HCT116 (cell line): ENCODE measurements around the gene PREX1. TPM values are rescaled to one million over a fixed set of nuclear protein-coding genes. Genes with fewer than 3 reads are reported as not detected.

Experiments
- ATAC-seq: fragments of 200-7000 bp; cut with Tn5 transposase; 2 replicates; pipeline ENCODE4 v1.9.1; 2020; ENCODE audit warnings: mild to moderate bottlenecking, moderate library complexity
- BruUV-seq: library from RNA; stranded (reverse); fragments of 400-500 nt; replicated peaks from 2 replicates; lab custom pipeline; 2021; lab: Mats Ljungman, UMichigan
- CTCF ChIA-PET: fragments of 300-600 bp; sonication (Branson Sonifier 250); formaldehyde crosslinking; loops from one replicate; lab custom pipeline; 2021; ENCODE audit warnings: antibody characterized with exemption; lab: Charles Lee
- POLR2A ChIA-PET: fragments of 300-600, 350-600 bp; sonication (Branson Sonifier 250); formaldehyde crosslinking; loops from one replicate; lab custom pipeline; 2021; ENCODE audit warnings: antibody characterized with exemption; lab: Charles Lee
- RAD21 ChIA-PET, 2 experiments: fragments of 300-600 bp; sonication (Branson Sonifier 250); formaldehyde crosslinking; loops; one replicate each; lab custom pipeline; 2023; ENCODE audit warnings: low total read pairs in 2 of 2; ENCODE audit not compliant: uncharacterized antibody in 2 of 2, unreplicated experiment in 2 of 2, low non-redundant PET in 1 of 2; lab: Charles Lee
- DNase-seq: peaks from one replicate; pipeline ENCODE4 v3.0.0-alpha.2; 2010; ENCODE audit warnings: low read depth, low spot score
- H2AFZ ChIP-seq: fragments of 200-600 bp; shearing (Covaris generic), sonication (generic); 2 replicates; pipeline ENCODE4 v1.6.1; 2017; ENCODE audit warnings: low read depth, mixed run types, mixed read lengths, antibody characterized with exemption, low read length; ENCODE audit not compliant: poor library complexity, severe bottlenecking
- H3K27ac ChIP-seq: 2 replicates; pipeline ENCODE4 v1.5.1; 2012; ENCODE audit warnings: low read depth, low read length
- H3K27me3 ChIP-seq: fragments of 200-600 bp; sonication (generic); 2 replicates; pipeline ENCODE4 v1.6.1; 2016; ENCODE audit warnings: mixed run types, low read length, mixed read lengths; ENCODE audit not compliant: insufficient read depth
- H3K36me3 ChIP-seq, 2 experiments: fragments of 200-500 bp in 1 of 2; fragments of 200-600 bp in 1 of 2; sonication (Bioruptor generic) in 1 of 2; sonication (generic) in 1 of 2; 2 replicates each; pipeline versions ENCODE4 v1.5.1 to v1.6.1; 2014 to 2016; ENCODE audit warnings: low read length in 2 of 2, inconsistent platforms in 1 of 2, mixed read lengths in 1 of 2, mixed run types in 1 of 2; ENCODE audit not compliant: insufficient read depth in 2 of 2, control insufficient read depth in 1 of 2
- H3K4me1 ChIP-seq, 2 experiments: fragments of 200-600 bp in 1 of 2; sonication (generic) in 1 of 2; 2 replicates each; pipeline versions ENCODE4 v1.5.1 to v1.6.1; 2012 to 2017; ENCODE audit warnings: low read length in 2 of 2, inconsistent platforms in 1 of 2, mild to moderate bottlenecking in 1 of 2, mixed read lengths in 1 of 2, mixed run types in 1 of 2, moderate library complexity in 1 of 2; ENCODE audit not compliant: insufficient read depth in 2 of 2, control insufficient read depth in 1 of 2
- H3K4me2 ChIP-seq: fragments of 200-600 bp; sonication (generic); 2 replicates; pipeline ENCODE4 v1.6.1; 2017; ENCODE audit warnings: mixed run types, low read length, mixed read lengths
- H3K4me3 ChIP-seq, 2 experiments: fragments of 200-600 bp in 1 of 2; sonication (generic) in 1 of 2; replicated peaks in 1 of 2; 2 replicates each; pipeline ENCODE4 v1.5.1; 2011 to 2016; ENCODE audit warnings: low read length in 2 of 2, control low read depth in 1 of 2, low read depth in 1 of 2, mild to moderate bottlenecking in 1 of 2, mixed read lengths in 1 of 2, mixed run types in 1 of 2
- H3K79me2 ChIP-seq: fragments of 200-600 bp; sonication (generic); 2 replicates; pipeline ENCODE4 v1.6.1; 2017; ENCODE audit warnings: mild to moderate bottlenecking, mixed run types, low read length, moderate library complexity, mixed read lengths; ENCODE audit not compliant: insufficient read depth
- H3K9ac ChIP-seq: fragments of 200-600 bp; sonication (generic); 2 replicates; pipeline ENCODE4 v1.6.1; 2016; ENCODE audit warnings: low read length, mixed read lengths
- H3K9me2 ChIP-seq: fragments of 200-600 bp; sonication (generic), shearing (Covaris generic); 2 replicates; pipeline ENCODE4 v1.6.1; 2017; ENCODE audit warnings: mixed run types, mild to moderate bottlenecking, moderate library complexity; ENCODE audit not compliant: insufficient read depth
- H3K9me3 ChIP-seq, 2 experiments: fragments of 200-500 bp in 1 of 2; fragments of 200-600 bp in 1 of 2; sonication (Bioruptor generic) in 1 of 2; sonication (generic) in 1 of 2; 2 replicates each; pipeline ENCODE4 v1.6.1; 2014 to 2017; ENCODE audit warnings: low read length in 2 of 2, mixed read lengths in 2 of 2, inconsistent platforms in 1 of 2, low read depth in 1 of 2, mild to moderate bottlenecking in 1 of 2, mixed run types in 1 of 2, moderate library complexity in 1 of 2; ENCODE audit not compliant: control insufficient read depth in 1 of 2, insufficient read depth in 1 of 2
- H4K20me1 ChIP-seq: fragments of 200-600 bp; sonication (generic), shearing (Covaris generic); 2 replicates; pipeline ENCODE4 v1.6.1; 2017; ENCODE audit warnings: mixed run types, mild to moderate bottlenecking, moderate library complexity; ENCODE audit not compliant: insufficient read depth
- ATF3 ChIP-seq: IDR thresholded peaks from 2 replicates; pipeline ENCODE4 v1.6.1; 2012
- CBX3 ChIP-seq: IDR thresholded peaks from 2 replicates; pipeline ENCODE4 v1.6.1; 2012; ENCODE audit warnings: low read depth
- CTCF ChIP-seq, 3 experiments: fragments of 200-600 bp in 1 of 3; sonication (generic) in 1 of 3; IDR thresholded peaks in 2 of 3; conservative IDR thresholded peaks in 1 of 3; 2 replicates each; pipeline ENCODE4 v1.5.1; 2012 to 2017; ENCODE audit warnings: low read depth in 2 of 3, low read length in 2 of 3, antibody characterized with exemption in 1 of 3, borderline replicate concordance in 1 of 3, control low read depth in 1 of 3, mild to moderate bottlenecking in 1 of 3, mixed read lengths in 1 of 3, mixed run types in 1 of 3, moderate library complexity in 1 of 3; ENCODE audit not compliant: insufficient read depth in 1 of 3
- EGR1 ChIP-seq: IDR thresholded peaks from 2 replicates; pipeline ENCODE4 v1.6.1; 2012; ENCODE audit warnings: low read depth
- EZH2 ChIP-seq: fragments of 200-600 bp; sonication (generic); IDR thresholded peaks from 2 replicates; pipeline ENCODE4 v1.6.1; 2017; ENCODE audit warnings: antibody characterized with exemption, mixed run types
- EZH2phosphoT487 ChIP-seq: fragments of 200-600 bp; IDR thresholded peaks from 2 replicates; pipeline ENCODE4 v1.6.1; 2018; ENCODE audit warnings: antibody characterized with exemption, borderline replicate concordance
- FOSL1 ChIP-seq: IDR thresholded peaks from 2 replicates; pipeline ENCODE4 v1.6.1; 2012; ENCODE audit warnings: low read depth
- MAX ChIP-seq: IDR thresholded peaks from 2 replicates; pipeline ENCODE4 v1.6.1; 2012
- POLR2A ChIP-seq: IDR thresholded peaks from 2 replicates; pipeline ENCODE4 v1.7.0; 2011; ENCODE audit warnings: borderline replicate concordance; ENCODE audit not compliant: insufficient read depth, insufficient read length; ENCODE audit errors: extremely low read depth
- POLR2AphosphoS5 ChIP-seq: IDR thresholded peaks from 2 replicates; pipeline ENCODE4 v1.6.1; 2011; ENCODE audit warnings: mild to moderate bottlenecking, low read depth, low read length, moderate library complexity
- RAD21 ChIP-seq: IDR thresholded peaks from 2 replicates; pipeline ENCODE4 v1.6.1; 2012; ENCODE audit warnings: low read depth, mild to moderate bottlenecking
- REST ChIP-seq: IDR thresholded peaks from 2 replicates; pipeline ENCODE4 v1.6.1; 2012; ENCODE audit warnings: low read depth
- SIN3A ChIP-seq: IDR thresholded peaks from 2 replicates; pipeline ENCODE4 v1.6.1; 2012; ENCODE audit warnings: low read depth
- SP1 ChIP-seq: IDR thresholded peaks from 2 replicates; pipeline ENCODE4 v1.6.1; 2012; ENCODE audit warnings: low read depth
- SRF ChIP-seq: IDR thresholded peaks from 2 replicates; pipeline ENCODE4 v1.6.1; 2012; ENCODE audit warnings: low read depth
- TCF7L2 ChIP-seq: IDR thresholded peaks from 2 replicates; pipeline ENCODE4 v1.7.0; 2011; ENCODE audit warnings: borderline replicate concordance, inconsistent platforms; ENCODE audit not compliant: insufficient read depth, insufficient read length; ENCODE audit errors: extremely low read depth
- YY1 ChIP-seq: IDR thresholded peaks from 2 replicates; pipeline ENCODE4 v1.6.1; 2011; ENCODE audit warnings: low read length, low read depth, moderate library complexity, mild to moderate bottlenecking; ENCODE audit not compliant: insufficient replicate concordance; ENCODE audit errors: extremely low read depth
- ZBTB33 ChIP-seq: IDR thresholded peaks from 2 replicates; pipeline ENCODE4 v1.6.1; 2011; ENCODE audit warnings: mild to moderate bottlenecking, low read length, moderate library complexity; ENCODE audit not compliant: insufficient replicate concordance; ENCODE audit errors: extremely low read depth
- ZFX ChIP-seq: fragments of 450-650 bp; IDR thresholded peaks from 2 replicates; pipeline ENCODE4 v1.6.1; 2017
- ZNF274 ChIP-seq: fragments of 200-500 bp; sonication (Bioruptor generic); IDR thresholded peaks from 2 replicates; pipeline ENCODE4 v1.6.1; 2014; ENCODE audit warnings: mild to moderate bottlenecking, low read depth, low read length, inconsistent platforms
- intact Hi-C: fragments of 100-400 bp; cut with micrococcal nuclease; formaldehyde crosslinking; loops from 2 replicates; pipeline ENCODE4 v1.10.0; 2022
- total RNA-seq: library from RNA; stranded (reverse); gene quantifications from one replicate; pipeline ENCODE4 v1.2.1, GENCODE V29; 2021; ENCODE audit not compliant: unreplicated experiment

The PREX1 gene
- total RNA-seq, 1 experiment from 2014 or later, result 6.1 TPM

GRCh38 chr20:48689388-48689787 lies 138.4 kb downstream of the PREX1 start:
- intact Hi-C loops, result no loop called here
- no peaks in the 10 kb centered on the region for H3K79me2 ChIP-seq
- ATAC-seq, result no peak

More at GRCh38 chr20:48689388-48689787, 138.4 kb downstream of the PREX1 start:
- Histone ChIP-seq H2AFZ (no peak overlapping the region), H3K9me2 (no peaks in the 10 kb centered on the region), H4K20me1 (no peaks in the 10 kb centered on the region), H3K27ac (no peak overlapping the region), H3K27me3 (no peaks in the 10 kb centered on the region), H3K4me1 (peaks cover 0 to 6% of the 10 kb centered on the region in 2 experiments; a peak in 1 of 4 replicates), H3K4me2 (no peak overlapping the region), H3K36me3 (no peaks in the 10 kb centered on the region), H3K9me3 (no peaks in the 10 kb centered on the region), H3K4me3 (no peak overlapping the region), H3K9ac (no peak overlapping the region)
- POLR2A ChIA-PET, result no interaction called here
- RAD21 ChIA-PET, result no interaction called here
- CTCF ChIA-PET, result no interaction called here
- no peak for DNase-seq
- no peak for TF ChIP-seq ATF3
- no peak for TF ChIP-seq CTCF (IDR thresholded peaks at IDR 0.05 in 2 of 3, conservative IDR thresholded peaks at IDR 0.05 in 1 of 3; ENCODE audit: borderline replicate concordance in 1 of 3, insufficient read depth in 1 of 3, low read depth in 2 of 3, low read length in 2 of 3)
- TF ChIP-seq ZNF274, result no peak
- no peak for TF ChIP-seq YY1
- TF ChIP-seq POLR2A, result no peak
- no peak for TF ChIP-seq EZH2
- TF ChIP-seq SIN3A, result no peak
- no peak for TF ChIP-seq REST
- no peak for TF ChIP-seq FOSL1
- TF ChIP-seq EGR1, result no peak
- no peak for TF ChIP-seq CBX3
- TF ChIP-seq POLR2AphosphoS5, result no peak
- no peak for TF ChIP-seq SRF
- no peak for TF ChIP-seq EZH2phosphoT487
- no peak for TF ChIP-seq TCF7L2
- no peak for TF ChIP-seq MAX
- no peak for TF ChIP-seq ZFX
- TF ChIP-seq RAD21, result no peak
- TF ChIP-seq SP1, result no peak
- no peak for TF ChIP-seq ZBTB33
- no TSS peak for BruUV-seq
